ENCODE measurements around the gene UPK3A.
"Not testable (repeated sequence)": the region's sequence is repeated elsewhere in the genome, so short reads cannot be mapped to it uniquely, and the experiment has no call there.

The UPK3A gene

DNA sequence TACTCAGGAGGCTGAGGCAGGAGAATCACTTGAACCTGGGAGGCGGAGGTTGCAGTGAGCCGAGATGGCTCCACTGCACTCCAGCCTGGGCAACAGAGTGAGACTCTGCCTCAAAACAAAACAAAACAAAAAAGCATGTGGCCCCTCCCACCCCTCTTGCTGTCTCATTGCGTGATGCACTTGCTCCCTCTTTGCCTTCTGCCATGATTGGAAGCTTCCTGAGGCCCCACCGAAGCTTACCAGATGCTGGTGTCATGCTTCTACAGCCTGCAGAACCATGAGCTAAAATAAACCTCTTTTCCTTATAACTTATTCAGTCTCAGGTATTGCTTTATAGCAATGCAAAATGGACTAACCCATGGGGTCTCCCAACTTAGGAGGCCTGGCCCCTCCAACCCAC lies 26.8 kb upstream of the UPK3A start:
- DNase-seq (ENCODE audit: low read depth in 2 of 2), result not testable (repeated sequence)

DNA sequence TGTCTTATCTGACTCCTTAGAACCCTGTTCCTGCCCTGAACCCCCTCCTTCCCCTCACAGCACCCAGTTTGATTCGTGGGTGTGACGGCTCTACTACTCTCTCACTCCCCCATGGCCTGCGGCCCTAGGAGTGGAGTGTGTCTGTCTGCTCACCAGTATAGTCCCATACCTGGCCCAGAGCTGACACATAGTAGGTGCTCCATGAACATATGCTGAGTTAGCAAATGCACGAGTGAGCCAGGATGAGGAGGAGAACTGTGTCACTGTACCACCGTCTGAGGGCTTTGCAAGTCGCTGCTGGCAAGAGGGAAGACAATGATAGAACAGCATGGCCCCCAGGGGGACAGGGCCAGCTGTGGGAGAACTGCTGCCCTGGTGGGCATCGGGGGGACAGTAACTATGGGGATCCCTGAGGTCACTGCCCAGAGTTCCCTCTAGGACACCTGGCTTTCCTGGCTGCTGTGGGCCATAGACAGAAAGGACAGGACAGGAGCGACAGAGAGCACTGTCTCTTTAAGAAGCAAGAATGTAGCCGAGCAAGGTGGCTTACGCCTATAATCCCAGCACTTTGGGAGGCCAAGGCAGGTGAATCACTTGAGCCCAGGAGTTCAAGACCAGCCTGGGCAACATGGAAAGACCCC lies 24.9 kb upstream of the UPK3A start:
- no peak for DNase-seq (ENCODE audit: low read depth in 2 of 2)

GRCh38 chr22:45260395-45260759 lies 24.4 kb upstream of the UPK3A start:
- DNase-seq (ENCODE audit: low read depth in 2 of 2), result not testable (repeated sequence)

DNA sequence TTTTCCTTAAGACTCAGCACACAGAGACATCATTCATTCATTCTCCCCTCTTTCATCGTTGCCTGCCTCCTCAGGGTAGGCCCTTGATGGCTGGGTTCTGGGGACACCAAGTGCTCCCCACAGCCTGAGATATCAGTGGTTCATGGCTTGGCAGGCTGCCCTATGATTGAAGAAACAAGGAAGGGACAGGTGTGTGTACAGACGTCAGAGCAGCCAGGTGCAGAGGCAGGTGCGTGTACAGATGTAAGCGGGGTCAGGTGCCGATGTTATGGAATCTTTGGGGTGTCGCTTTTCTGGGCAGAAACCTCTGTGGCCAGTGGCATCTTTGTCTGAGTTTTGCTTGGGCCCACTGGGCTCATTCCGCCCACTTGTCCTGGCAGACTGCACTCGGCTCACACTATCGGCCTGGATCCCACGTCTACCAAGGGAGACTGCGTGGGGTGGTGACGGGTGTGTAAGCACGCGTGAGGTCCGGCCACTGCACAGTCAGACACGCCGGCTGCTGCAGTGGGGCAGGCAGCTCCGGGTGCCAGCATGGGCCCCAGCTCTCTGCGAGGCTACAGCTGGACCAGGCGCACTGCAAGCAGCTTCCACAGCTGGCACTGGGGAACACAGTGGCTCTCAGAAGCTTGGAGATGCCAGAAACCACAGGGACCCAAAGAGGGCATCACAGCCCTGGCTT lies 23.2 kb upstream of the UPK3A start:
- no peak for DNase-seq (ENCODE audit: low read depth in 2 of 2)

GRCh38 chr22:45262195-45262930 lies 22.4 kb upstream of the UPK3A start:
- no peak for DNase-seq (ENCODE audit: low read depth in 2 of 2)

DNA sequence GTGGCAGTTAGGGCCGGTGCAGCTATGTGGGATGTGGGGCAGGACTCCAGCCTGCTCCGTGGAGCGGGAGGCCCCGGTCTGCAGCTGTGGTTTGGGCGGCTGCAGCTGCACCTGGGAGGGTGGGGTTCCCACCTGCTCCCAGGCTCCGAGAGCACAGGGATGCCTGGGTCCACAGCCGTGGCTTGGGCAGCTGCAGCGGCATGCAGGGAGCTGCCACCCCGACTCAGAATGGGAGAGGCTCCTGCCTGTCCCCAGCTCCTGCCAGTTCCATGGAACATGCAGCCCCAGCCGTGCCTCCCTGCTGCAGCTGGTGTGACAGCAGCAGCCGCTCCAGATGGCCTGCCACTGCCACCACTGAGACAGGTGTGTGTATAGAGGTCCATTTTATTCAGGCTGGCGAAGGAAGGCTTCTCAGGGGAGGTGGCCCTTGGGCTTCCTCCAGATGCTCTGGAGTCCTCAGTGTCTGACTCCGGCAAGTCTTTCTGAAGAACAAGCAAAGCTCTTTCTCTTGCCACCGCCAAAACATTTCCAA lies 21.8 kb upstream of the UPK3A start:
- DNase-seq (ENCODE audit: low read depth in 2 of 2), result no peak

DNA sequence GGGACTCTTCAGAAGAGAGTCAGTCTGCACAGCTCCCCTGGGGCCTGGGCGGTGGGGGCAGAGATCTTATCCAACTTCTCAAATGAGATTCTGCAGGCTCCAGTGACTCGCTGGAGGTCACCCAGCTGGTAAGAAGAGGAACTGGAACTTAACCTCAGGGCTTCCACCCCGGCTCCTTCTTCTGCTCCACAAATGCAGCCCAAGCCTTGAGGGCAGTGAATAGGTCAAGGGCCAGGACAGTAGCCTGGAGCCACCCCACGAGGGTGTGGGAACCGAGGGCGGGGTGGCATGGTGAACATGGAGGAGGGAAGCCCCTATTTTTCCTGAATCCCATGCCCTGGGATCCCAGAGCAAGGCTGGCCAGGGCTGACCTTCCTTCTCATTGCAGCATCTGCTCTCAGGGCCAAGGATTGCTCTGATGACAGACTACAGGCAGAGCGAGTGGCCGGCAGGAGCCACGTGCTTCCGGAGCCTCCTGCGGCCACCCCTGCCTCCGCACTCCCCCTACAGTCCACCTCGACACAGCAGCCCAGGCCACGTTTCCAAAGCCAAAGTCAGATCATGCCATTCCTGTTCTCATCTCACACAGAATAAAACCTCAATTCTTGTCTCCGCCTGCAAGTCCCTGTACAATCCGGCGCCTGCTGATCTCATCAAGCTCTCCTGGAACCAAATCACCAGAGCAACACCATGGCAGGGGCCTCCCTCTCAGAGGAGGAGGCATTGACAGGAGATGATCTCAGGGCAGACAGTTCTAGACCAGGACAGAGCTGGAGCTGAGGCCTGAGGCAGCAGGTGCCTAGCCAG lies 21.1 kb upstream of the UPK3A start:
- peak in 1 of 2 experiments; percentile 19 for DNase-seq (ENCODE audit: low read depth in 2 of 2)

DNA sequence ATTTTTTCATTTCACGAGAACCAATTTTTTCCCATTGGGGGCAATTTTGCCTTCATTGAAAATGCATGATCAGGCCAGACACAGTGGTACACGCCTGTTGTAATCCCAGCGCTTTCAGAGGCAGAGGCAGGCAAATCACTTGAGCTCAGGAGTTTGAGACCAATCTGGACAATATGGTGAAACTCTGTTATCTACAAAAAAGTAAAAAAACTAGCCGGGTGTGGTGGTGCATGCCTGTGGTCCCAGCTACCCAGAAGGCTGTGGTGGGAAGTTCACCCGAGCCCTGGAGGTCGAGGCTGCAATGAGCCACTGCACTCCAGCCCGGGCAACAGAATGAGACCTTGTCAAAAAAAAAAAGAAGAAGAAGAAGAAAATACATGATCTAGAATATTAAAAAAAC lies 19.2 kb upstream of the UPK3A start:
- DNase-seq (ENCODE audit: low read depth in 2 of 2), result no peak

DNA sequence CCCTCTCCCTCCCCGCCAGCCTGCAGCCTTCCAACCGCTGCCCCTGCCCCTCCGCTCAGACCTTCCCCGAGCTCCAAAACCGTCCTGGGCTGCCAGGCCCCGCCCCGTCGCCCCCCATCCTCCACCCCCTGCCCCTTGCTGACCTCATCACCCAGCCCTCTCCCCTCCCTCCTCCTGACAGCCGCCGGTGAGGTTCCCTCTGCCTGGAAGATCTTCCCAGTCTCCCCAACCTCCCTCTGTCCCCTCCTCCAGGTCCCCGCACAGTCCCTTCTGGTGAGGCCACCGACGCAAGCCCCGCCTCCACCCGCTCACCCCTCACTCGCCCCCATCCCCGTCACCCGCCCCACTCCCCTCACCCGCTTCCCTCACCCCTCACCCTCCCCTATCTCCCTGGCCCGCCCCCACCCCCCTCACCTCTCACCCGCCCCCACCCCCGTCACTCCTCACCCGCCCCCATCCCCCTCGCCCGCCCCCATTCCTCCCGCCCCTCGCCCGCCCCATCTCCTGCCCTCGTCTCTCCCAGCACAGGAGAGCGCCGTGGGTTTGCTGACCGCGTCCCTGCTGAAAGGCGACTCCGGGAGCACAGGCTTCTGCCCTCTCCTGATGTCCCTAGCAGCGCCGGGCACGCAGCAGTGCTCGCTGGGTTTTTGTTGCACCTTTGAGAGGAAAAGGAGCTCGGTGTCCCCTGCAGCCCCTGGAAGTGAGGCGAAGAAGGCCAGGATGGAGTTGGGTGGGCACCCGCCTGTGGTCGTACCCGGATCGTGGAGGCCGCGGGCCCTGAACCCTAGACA lies 16.4 kb upstream of the UPK3A start:
- no peak for DNase-seq (ENCODE audit: low read depth in 2 of 2)

DNA sequence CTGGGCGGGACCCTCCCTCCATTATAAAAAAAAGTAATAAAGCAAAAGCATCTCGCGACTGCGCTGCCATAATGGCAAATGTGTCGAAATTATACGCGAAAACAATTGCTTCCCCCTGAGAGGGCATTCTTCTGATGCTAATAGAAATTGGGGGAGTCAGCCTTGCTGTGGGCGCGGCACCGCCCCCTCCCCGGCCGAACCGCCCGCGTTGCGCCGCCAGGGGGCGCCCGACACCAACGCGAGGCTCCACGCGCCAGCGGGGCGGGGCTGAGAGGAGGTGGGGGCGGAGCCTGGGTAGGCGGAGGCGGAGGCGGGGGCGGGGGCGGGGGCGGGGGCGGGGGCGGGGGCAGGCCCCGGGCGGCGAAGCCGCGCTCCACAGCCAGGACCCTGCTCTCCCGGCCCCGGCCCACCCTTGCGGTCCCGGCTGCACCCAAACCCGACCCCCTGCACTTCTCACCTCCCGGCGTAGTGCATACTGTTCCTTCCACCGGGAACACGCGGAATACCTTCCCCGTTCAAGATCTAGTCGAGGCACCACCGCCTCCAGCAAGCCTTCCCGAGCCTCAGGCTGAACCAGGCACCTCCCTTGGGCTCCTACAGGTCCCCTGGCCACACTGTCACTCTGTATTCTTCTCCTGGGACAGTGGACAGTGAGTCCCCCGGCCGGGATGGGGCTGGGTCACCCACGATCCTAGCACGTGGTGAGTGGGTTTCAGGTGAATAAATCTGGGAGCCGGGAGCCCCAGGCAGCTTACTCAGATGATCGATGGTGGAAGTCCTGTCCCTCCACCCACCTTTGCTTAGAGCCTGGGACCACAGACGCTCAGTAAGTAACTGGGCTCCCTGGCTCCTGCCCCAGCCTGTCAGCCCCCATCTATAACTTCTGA lies 15.5 kb upstream of the UPK3A start:
- DNase-seq (ENCODE audit: low read depth in 2 of 2), result peak; percentile 40 to 42

- no peak for DNase-seq (ENCODE audit: low read depth in 2 of 2)
Measured at GRCh38 chr22:45270095-45271020, 14.4 kb upstream of the UPK3A start.

- no peak for DNase-seq (ENCODE audit: low read depth in 2 of 2)
Measured at GRCh38 chr22:45271667-45272201, 13.0 kb upstream of the UPK3A start.

DNA sequence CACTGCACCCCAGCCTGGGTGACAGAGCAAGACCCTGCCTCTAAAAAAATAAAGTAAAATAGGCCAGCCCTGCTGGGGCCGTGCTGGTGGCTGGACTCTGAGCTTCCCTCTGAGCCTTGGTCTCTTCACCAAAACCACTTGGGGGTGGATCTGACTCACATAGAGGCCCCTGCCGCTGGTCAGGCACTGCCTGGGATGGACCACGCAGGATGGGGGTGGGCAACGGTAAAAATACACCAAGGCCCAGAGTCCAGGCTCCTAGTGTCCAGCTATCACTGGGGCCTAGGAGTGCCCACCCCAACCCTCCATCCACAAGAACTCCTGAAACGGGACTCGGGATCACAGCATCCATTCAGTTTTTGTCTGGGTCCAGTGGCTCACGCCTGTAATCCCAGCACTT lies 12.3 kb upstream of the UPK3A start:
- no peak for DNase-seq (ENCODE audit: low read depth in 2 of 2)

DNA sequence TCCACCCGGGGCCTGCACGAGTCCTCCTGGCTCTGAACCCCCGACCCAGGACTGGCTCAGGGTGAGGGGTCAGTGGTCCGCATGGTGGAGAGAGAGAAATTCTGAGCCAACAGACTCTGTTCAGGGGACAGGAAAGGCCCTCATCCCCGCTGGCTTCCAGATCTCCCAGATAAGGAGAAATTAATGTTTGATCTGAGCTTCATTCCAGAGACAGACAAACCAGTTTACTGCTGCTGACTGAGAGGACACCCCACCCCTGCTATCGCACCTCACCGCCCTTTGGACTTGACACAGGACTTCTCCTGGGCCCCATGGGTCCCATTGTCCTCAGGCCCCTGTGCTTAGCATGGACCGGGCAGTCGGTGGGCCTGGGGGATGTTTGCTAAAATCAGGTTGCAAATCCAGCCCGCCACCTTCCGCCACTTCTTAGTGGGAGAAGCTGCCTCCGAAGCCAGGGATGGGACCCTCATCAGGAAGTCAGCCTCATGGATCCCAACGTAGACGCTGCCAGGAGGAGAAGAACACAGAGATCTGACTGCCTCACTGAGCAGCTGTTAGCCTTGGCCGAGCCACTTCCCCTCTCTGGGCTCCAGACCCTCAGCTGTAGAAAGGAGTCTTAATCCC lies 11.2 kb upstream of the UPK3A start:
- no peak for DNase-seq (ENCODE audit: low read depth in 2 of 2)

- no peak for DNase-seq (ENCODE audit: low read depth in 2 of 2)
Measured at GRCh38 chr22:45276507-45277105, 8.1 kb upstream of the UPK3A start.

GRCh38 chr22:45277720-45278119 lies 7.0 kb upstream of the UPK3A start:
- DNase-seq (ENCODE audit: low read depth in 2 of 2), result not testable (repeated sequence)

GRCh38 chr22:45278125-45278524 lies 6.6 kb upstream of the UPK3A start:
- DNase-seq (ENCODE audit: low read depth in 2 of 2), result no peak

DNA sequence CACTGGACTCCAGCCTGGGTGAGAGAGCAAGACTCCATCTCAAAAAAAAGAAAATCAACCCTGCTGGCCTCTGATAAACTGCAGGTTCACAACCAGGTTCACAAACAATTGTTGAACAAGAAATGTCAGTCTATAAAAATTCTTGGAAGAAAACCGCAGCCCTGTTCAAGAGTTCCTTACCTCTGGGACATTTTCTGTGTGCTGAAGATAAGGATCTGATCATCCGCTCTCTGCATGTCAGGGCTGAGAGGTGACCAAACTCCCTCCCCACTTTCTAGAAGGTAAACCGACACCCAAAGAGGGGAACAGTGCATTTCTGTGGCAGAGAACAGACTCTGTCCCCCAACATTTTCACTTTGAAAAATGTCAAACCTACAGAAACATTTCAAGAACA lies 4.2 kb upstream of the UPK3A start:
- DNase-seq (ENCODE audit: low read depth in 2 of 2), result no peak
